HG03095 (cell line): ENCODE measurements around the gene CNKSR1.
A peak's percentile ranks its signal among the peaks of the same experiment; 100 is the strongest.

ENCODE experiments used
- ATAC-seq: cut with Tn5 transposase; IDR thresholded peaks from one replicate; pipeline ENCODE4 v1.9.1; 2021; ENCODE audit warnings: moderate library complexity; ENCODE audit not compliant: unreplicated experiment

CNKSR1 gene

DNA sequence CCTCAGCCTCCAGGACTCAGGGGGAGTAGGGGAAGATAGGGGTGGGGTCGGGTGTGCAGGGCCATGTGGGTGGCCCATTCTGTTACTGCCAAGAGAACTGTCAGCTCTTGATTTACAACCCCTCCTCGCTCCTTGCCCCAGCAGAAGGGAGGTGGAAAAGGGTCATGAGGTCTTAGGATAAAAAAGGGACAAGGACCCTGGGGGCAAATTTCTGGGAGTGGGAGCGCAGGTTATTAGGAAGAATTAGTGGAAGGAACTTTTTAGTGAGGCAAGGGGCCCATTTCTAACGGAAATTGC is 17.6 kb upstream of the CNKSR1 start:
- ATAC-seq, result no peak

DNA sequence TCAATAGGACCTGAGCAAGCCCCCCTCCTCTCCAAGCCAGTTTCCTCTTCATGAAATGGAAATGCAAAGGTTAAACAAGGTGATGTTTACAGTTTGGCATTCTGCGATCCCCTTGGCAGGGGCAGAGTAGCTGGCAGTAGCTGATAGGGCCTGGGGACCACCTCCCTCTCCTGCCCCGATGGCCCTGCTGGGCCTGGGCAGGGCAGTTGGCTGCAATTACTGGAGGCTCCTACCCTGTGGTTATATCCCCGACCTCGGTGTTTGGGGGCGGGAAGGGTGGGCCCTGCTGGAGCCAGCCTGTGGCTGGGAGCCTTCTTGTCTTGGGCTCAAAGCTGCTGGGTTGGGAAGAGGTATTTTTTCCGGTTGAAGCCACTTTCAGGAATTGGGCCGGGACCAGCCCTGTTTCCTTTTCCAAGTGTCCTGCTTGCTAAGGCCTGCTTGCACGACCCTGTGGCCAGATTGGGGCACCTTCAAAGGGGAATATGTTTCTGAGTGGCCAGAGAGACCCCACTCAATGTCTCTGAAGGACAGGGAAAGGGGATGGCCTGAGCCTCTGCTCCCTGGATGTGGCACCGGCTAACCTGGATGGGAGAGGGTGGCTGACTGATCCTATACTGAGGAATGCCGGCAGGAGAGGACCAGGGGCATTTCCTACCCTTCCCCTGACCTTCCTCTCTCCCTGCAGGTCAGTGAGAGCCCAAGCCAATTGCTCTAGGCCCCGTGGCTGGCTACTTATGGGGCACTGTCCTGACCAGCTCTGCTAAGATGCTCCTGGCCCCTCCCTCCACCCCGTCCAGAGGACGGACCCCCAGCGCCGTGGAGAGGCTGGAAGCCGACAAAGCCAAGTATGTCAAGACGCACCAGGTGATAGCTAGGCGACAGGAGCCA is 16.5 kb upstream of the CNKSR1 start:
- no peak for ATAC-seq

DNA sequence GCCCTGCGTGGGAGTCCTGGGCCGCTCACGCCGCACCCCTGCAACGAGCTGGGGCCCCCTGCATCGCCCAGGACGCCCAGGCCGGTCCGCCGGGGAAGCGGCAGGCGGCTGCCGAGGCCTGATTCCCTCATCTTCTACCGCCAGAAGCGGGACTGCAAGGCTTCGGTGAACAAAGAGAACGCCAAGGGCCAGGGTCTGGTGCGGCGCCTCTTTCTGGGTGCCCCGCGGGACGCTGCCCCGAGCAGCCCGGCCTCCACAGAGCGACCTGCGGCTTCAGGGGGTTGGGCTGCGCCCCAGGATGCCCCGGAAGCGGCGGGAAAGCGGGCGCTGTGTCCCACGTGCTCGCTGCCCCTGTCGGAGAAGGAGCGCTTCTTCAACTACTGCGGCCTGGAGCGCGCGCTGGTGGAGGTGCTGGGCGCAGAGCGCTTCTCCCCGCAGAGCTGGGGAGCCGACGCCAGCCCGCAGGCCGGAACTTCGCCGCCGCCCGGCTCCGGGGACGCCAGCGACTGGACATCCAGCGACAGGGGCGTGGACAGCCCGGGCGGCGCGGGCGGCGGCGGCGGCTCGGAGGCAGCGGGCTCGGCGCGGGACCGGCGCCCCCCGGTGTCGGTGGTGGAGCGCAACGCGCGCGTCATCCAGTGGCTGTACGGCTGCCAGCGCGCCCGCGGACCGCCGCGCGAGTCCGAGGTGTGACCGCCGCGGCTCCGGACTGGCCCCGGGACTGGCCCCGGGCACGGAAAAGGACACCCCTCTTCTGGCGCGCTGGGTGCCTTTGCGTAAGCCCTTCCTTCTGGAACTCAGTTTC is 15.7 kb upstream of the CNKSR1 start:
- no peak for ATAC-seq

DNA sequence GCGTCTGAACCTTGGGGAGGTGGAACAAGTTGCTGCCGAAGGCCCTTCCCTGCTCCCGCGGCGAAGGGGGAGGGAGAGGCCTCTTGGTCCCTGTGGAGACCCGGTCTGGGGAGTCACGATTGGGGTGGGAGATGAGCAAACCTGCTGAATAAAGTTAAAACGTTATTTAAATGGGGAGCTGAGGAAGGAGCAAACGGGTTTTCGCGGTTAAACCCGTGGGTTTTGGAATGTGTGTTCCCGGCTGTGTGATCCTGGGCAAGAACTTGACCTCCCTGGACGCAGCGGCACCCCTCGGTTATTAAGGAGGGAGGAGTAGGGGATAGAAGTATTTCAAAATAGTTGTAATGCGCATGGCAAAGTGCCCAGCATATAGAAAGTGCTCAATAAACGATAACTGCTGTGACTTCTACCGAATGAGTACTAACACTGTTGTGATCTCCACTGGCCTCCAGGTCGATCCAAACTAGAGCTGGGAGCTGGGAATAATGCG is 15.0 kb upstream of the CNKSR1 start:
- no peak for ATAC-seq

DNA sequence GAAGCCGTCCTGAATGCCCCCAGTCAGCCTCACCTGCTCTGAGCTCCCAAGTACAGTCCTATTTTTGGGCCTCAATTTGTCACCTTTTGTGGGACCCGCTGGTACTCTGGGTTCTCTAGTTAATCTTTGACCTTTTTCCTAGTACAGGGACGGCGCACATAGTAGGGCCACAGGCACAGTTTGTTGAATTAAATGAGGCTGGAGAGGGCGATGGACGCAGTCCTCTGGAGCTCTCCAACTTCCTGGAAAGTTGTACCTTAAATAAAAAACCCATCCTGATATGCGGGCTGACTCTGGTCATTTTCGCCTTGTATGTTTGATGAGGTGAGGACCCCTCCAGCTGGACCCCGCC is 13.6 kb upstream of the CNKSR1 start:
- ATAC-seq, result no peak

DNA sequence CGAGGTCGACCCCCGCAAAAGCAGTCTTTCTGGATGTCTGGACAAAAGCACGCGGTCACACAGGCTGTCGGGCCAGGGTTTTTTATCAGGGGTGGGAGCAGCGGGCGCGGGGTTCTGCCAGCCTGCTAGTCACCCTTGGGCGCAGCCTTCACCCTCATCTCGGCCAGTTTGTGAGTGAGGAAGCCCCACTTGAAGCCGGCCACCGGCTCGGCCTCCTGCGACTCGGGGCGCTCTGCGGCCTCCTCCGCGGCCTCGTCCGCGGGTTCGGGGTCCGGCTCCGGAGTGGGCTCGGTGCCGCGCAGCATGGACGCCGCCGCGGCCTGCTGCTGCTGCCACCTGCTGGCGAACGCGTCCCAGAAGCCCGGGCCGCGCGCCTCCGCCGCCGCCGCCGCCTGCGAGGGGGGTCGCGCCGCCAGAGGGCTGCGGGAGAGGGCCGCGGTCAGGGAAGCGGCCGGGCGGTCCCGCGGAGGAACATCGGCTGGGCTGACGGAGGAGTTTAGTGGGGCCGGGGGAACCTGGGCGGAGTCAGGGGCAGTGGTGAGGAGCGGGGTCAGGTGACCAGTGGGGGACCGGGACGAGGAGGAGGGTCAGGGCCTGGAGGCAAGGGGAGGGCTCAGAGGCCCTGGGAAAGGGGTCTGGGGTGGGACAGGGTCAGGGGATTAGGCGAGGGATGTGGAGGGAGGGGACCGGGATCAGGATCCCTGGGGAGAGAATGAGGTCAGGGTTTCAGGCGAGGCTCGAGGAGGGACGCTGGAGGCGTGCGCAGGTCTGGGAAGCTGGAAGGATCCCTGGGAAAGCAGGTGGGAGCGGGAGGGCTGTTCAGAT is 13.0 kb upstream of the CNKSR1 start:
- no peak for ATAC-seq

DNA sequence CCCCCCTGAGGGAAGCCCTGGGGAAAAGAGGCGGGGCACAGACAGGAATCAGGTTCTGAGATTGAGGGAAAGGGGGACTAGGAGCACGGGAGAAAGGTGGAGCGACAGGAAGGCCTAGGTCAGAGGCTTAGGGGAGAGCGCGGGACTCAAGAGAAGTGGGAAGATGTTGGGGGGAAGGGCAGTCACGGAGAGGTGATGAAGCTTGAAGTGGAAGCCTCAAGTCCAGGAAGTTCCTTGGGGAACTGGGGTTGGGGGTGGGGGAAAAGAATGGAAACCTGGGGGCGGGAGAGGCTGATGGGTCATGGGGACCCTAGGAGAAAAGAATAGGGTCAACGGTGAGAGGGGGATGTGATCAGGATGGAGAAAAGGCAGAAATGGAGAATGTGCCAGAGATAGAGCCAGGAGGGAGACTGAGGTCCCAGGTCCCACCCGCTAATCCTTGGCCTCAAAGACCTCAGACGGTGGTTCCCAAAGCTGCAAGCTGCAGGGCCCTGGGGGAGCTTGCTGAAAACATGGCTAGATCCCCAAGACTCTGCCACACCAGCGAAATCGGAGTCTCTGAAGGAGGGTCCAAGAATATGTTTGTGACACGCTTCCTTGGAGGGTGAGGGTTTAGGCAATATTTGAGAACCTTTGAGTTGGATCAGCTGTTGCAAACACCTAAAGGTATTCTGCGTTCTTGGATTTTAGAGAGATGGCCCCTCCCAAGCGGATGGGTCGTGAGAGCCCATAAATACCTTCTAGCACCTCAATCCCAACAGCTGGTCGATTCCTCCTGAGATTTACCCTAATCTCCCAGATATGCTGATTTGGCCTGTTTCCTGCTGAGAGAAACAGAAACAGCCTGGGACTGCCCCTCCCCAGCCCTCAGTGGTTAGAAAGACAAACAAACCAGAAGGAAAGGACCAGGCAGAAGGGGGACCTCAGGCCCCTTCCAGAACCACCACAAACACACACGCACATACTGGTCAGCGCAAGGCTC is 12.1 kb upstream of the CNKSR1 start:
- ATAC-seq, result no peak

DNA sequence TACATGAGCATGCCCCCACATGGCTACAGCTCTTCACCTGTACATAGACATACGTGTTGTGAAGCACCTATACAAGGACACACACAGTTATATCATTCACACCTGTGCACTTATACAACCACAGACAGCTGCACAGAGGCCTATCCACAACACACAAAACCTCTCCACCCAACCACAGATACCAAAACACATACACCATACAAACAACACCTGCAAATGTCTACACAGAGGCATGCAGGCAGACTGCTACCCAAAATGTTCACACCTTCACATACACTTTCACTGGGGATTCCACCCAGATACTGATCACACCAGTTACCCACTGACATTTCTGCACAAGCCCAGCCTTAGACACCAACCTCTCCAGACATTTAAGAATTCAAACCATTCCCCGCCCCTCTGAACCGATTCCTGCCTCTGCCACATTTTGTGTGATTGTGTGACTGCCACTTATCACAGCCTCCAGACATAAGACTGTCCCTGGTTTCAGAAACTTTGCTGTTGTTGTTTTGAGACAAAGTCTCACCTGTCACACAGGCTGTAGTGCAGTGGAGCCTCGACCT is 10.5 kb upstream of the CNKSR1 start:
- ATAC-seq, result no peak

DNA sequence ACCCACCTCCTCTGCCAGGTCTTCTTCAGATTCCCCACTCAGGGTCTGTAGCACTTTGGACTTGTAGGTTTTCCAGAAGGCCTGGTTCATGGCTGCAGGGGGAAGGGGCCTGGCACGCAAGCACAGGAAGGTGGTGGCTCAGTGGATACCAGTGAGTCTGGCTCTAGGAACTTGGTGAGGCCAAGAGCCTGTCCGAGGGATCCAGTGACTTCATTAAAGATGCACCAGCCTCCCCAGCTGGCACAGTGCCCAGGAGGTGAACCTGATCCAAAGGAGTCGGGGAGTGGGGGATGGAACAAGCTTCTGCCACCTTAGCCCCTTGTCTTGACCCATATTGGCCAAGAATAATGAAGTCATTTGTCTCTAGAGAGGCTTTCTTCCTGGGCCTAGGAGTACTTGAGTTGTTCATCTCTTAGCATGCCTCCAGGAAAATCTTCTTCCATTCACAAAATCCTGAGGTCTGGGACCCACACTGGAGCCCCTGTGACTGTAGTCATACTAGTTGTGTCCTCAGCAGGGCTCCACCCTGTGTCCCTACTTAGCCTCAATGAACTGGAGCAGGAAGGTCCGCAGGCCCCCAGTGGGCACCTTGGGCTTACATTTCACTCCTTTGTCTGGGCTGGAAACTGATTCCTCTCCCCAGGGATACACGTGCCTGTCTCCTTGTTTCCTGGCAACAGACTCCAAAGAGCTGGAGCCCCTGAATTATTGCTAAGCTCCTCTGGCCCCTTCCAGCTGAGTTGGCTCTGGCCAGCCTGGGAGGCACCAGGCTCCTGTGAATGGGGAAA is 8.7 kb upstream of the CNKSR1 start, which contains the start of gene C1orf232:
TSS of gene C1orf232 (minus strand) at position 554 of the 788 bp plus-strand sequence. CDS start at position 90, 464 bp downstream.
- no peak for ATAC-seq

DNA sequence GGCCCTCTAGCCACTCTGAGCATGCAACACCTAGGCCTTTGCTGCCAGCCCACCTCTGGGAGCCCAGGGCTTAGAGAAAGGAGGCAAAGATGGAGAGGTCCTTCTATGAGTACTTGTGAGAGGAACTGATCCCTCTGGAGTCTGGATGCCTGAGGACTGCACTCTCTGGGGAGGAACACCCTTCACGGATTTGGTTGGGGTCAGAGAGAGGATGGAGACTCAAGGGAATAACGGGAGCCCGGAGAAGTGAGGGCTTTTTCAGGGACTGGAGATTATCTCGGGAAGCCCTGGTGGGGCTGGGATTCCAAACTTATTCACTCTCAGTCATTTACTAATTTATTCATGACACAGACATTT is 8.1 kb upstream of the CNKSR1 start:
- no peak for ATAC-seq

DNA sequence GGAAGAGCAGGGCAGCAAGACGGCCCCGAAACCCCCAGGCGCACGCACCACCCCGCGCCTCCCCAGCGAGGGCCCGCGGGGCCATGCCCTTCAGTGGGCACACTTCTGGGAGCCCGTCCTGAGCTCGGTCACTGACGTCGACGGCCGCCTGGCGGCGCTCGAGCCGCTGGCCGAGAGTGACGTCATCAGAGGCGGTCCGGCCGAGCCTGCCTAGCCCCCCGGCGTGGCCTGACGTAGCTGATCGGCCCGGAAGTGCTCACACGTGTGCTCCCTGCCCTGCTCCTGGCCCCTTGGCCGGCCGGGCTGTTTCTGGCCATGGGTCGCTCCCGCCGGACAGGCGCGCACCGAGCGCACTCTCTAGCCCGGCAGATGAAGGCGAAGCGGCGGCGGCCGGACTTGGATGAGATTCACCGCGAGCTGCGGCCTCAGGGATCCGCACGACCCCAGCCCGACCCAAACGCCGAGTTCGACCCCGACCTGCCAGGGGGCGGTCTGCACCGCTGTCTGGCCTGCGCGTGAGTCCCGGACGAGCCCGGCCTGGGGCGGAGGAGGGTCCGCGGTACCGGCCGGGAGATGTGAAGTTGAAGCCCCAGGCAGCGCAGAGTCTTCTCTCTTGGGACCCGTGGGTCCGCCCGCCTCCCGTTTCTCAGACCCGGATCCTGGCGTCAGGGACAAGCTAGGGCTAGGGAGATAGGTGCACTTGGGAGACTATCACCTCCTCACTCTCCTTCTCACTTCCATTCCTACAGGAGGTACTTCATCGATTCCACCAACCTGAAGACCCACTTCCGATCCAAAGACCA is 7.4 kb upstream of the CNKSR1 start, which contains the start of gene ZNF593:
TSS of gene ZNF593 (plus strand) at position 240 of the 803 bp plus-strand sequence. CDS start at position 316, 76 bp downstream.
- ATAC-seq, result peak; percentile 86

DNA sequence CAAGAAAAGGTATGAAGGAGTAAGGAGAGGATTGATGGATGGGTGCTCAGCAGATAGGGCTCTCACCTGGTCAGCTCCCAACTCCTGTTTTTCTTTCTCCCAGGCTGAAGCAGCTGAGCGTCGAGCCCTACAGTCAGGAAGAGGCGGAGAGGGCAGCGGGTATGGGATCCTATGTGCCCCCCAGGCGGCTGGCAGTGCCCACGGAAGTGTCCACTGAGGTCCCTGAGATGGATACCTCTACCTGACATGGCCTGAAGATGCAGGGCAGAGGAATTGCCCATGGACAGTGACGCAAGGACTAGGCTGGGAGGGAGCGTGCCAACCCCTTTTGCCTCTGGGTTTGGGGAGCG is 6.8 kb upstream of the CNKSR1 start:
- no peak for ATAC-seq

DNA sequence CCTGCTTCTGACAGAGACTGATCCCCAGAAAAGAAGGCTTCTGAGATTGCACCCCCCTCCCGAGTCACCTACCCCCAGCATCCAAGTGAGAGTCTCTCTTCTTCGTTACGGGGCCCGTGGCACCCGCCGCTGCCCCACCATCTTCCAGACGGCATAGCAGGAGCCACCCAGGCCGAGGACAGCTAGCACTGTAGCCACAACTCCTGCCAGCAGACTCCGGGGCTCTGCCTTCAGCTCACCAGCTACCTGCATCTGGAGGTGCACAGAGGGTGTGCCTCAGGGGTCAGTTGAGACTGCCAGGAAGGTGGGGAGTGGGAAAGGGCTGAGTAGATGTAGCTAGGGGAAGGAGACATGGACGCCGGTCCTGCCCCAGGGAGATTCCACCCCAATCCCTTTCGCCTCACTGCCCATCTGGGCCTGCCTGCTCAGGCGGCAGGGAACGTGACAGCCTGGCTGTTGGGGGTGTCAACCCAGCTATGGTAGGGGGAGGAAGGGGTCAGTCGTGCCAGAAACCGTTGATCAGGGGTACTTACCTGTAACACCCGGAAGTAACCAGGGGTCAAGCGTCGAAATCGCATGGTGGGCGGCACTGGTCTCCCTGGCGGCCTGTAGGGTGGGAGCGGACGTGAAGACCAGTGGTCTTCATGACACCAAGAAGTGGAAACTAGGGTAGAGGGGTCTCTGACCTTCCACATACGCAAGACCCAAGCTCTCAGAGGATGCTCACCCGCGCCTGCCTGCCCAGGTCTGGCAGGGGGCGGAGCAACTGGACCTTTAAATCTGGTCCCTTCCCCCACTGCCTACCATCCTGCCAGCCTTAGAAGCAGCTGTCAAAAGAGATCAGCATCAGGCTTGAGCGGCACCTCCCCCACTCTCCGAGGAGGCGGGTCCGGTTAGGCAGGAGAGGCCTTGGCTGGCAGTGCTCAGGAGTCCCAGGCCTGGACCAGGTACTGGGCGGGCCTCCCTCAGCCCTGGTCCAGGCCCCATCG is 5.9 kb upstream of the CNKSR1 start, which contains the start of gene ZNF593OS:
TSS of gene ZNF593OS (minus strand) at position 749 of the 989 bp plus-strand sequence. CDS start at position 578, 171 bp downstream.
- ATAC-seq, result no peak

DNA sequence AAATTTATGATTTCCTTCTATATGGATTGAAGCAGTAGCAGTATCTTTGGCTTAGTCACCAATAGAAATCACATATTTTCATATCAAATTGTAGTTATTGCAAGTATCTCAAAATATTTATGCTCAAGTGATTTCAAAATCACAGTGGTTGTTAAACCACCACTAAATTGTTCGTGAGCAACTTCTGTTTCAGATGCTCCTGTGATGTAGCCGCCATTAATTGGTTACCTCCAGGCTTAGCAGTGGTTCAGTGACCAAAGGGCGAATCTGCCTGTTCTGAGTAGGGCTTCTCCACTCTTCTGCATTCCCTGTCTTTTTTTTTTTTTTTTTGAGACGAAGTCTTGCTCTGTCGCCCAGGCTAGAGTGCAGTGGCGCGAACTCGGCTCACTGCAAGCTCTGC is 1.9 kb upstream of the CNKSR1 start:
- ATAC-seq, result no peak

DNA sequence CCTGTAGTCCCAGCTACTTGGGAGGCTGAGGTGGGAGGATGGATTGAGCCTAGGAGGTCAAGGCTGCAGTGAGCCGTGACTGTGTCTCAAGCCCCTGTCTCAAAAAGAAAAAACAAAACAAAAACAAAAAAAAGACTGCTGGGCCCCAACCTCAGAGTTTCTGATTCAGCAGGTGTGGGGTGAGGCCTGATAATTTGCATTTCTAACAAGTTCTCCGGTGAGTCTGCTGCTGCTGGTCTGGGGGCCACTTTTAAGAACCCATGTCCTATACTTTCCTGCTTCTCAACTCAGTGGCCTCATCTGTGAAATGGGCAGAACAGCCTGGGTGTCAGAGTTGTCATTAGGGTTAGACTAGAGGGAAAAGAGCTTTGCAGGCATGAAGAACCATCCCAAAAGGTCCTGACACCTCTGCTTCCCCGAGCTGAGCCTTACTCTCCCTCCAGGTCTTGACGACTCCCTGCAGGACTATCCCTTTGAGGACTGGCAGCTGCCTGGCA is 2.8 kb downstream of the CNKSR1 start:
- no peak for ATAC-seq

DNA sequence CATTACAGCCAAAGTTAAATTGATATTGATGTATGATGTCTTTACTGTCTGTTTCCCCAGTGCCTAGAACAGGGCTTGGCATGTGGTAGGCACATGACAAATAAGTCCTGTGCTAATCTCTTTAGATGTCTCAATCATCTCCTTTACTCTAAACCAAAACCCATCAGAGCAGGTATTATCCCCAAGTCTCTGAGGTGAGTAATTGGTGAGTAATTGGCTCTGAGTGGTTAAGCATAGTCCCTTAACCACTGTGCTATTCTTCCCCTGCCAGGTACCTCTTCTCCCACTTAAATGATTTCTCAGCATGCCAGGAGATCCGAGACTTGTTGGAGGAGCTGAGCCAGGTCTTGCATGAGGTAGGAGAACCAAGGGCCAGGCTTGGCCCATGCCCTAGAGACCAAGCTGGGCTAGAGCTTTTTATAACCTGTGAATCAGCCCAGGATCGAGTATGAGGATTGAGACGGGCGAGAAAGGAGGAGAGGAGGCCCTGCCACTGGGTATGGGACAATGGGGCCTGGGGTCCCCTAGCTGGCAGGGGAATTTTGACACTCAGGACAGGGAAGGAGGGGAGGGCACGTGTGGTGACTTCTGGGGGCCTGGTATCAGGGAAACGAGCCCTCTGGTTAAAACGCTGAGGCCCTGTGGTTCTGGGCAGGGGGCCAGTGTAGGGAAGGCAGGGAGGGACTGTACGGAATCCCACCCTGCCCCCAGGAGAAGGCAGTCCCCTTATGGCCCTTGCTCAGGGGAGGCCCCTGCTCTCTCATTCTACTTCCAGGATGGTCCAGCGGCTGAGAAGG is 4.5 kb downstream of the CNKSR1 start:
- no peak for ATAC-seq
